HepG2 (cell line): ENCODE data around the gene AP1G1. TPM values are rescaled to one million over a fixed set of nuclear protein-coding genes. Genes with fewer than 3 reads are reported as not detected.
A peak's percentile ranks its signal among the peaks of the same experiment; 100 is the strongest.

Experiments used
- ATAC-seq: fragments of 200-7000 bp; cut with Tn5 transposase; 3 replicates; pipeline ENCODE4 v1.9.1; 2020; ENCODE audit warnings: mild to moderate bottlenecking, moderate library complexity
- BruUV-seq: library from RNA; stranded (reverse); fragments of 400-500 nt; replicated peaks from 2 replicates; lab custom pipeline; 2021; lab: Mats Ljungman, UMichigan
- CTCF ChIA-PET: fragments of 300-600 bp; formaldehyde crosslinking; extraction: SDS; loops from one replicate; lab custom pipeline; 2021; ENCODE audit warnings: low total read pairs, inconsistent platforms, low intra/inter-chr PET ratio; lab: Yijun Ruan, JAX
- POLR2A ChIA-PET: fragments of 350-600 bp; sonication (Branson Sonifier 250); formaldehyde crosslinking; loops from one replicate; lab custom pipeline; 2020; ENCODE audit warnings: antibody characterized with exemption, inconsistent platforms; lab: Yijun Ruan, JAX
- DNase-seq: peaks from one replicate; pipeline ENCODE4 v3.0.0-alpha.2; 2015; ENCODE audit warnings: low spot score
- FAIRE-seq: peaks from 3 replicates; lab custom pipeline; 2011; peaks lifted over from hg19 to GRCh38; lab: Jason Lieb, UNC
- H2AFZ ChIP-seq: one replicate; pipeline ENCODE4 v1.6.1; 2011; ENCODE audit warnings: low read length, inconsistent platforms
- H3K27ac ChIP-seq: fragments of 300-600 bp; 3 replicates; pipeline ENCODE4 v1.8.0; 2011; ENCODE audit warnings: mixed run types, mild to moderate bottlenecking, mixed read lengths, low read length, inconsistent platforms; ENCODE audit not compliant: insufficient read depth; ENCODE audit errors: extremely low read length
- H3K27me3 ChIP-seq, 2 experiments: fragments of 200-600 bp in 1 of 2; 2 replicates in 1 of 2; 3 replicates in 1 of 2; pipeline versions ENCODE4 v1.6.0 to v1.8.0; 2011; ENCODE audit warnings: low read length in 2 of 2, mild to moderate bottlenecking in 2 of 2, moderate library complexity in 2 of 2, inconsistent platforms in 1 of 2; ENCODE audit not compliant: insufficient read depth in 2 of 2, control insufficient read depth in 1 of 2
- H3K36me3 ChIP-seq, 2 experiments: fragments of 200-600 bp in 1 of 2; replicated peaks in 1 of 2; 2 replicates in 1 of 2; 3 replicates in 1 of 2; pipeline versions ENCODE4 v1.5.1 to v1.8.0; 2011; ENCODE audit warnings: low read length in 2 of 2, inconsistent platforms in 1 of 2; ENCODE audit not compliant: insufficient read depth in 2 of 2, control insufficient read depth in 1 of 2
- H3K4me1 ChIP-seq: 2 replicates; pipeline ENCODE4 v1.5.1; 2012; ENCODE audit warnings: low read length, inconsistent platforms; ENCODE audit not compliant: insufficient read depth
- H3K4me2 ChIP-seq: 2 replicates; pipeline ENCODE4 v1.6.0; 2011; ENCODE audit warnings: low read depth, low read length, inconsistent platforms
- H3K4me3 ChIP-seq, 3 experiments: fragments of 200-600 bp in 1 of 3; sonication (generic), shearing (Covaris generic) in 1 of 3; replicated peaks in 1 of 3; 2 replicates each; pipeline ENCODE4 v1.5.1; 2011 to 2016; ENCODE audit warnings: low read length in 3 of 3, inconsistent platforms in 2 of 3, low read depth in 2 of 3, mild to moderate bottlenecking in 2 of 3, control low read depth in 1 of 3, mixed read lengths in 1 of 3; ENCODE audit not compliant: insufficient read depth in 1 of 3
- H3K79me2 ChIP-seq: one replicate; pipeline ENCODE4 v1.6.1; 2011; ENCODE audit warnings: low read length, inconsistent platforms; ENCODE audit not compliant: insufficient read depth
- H3K9ac ChIP-seq: 2 replicates; pipeline ENCODE4 v1.6.0; 2011; ENCODE audit warnings: mild to moderate bottlenecking, low read depth, low read length, inconsistent platforms; ENCODE audit not compliant: insufficient read depth
- H3K9me3 ChIP-seq: 2 replicates; pipeline ENCODE4 v1.5.1; 2012; ENCODE audit warnings: mild to moderate bottlenecking, low read length
- H4K20me1 ChIP-seq: 2 replicates; pipeline ENCODE4 v1.6.0; 2011; ENCODE audit warnings: inconsistent platforms, mild to moderate bottlenecking, low read length, moderate library complexity; ENCODE audit not compliant: insufficient read depth
- AKAP8 ChIP-seq: sonication (generic); formaldehyde crosslinking; IDR thresholded peaks from 2 replicates; pipeline ENCODE4 v1.5.1; 2020; ENCODE audit warnings: mild to moderate bottlenecking, missing genetic modification reagents
- CHD4 ChIP-seq: fragments of 200-600 bp; sonication (generic); IDR thresholded peaks from 2 replicates; pipeline ENCODE4 v1.7.0; 2017; ENCODE audit warnings: mild to moderate bottlenecking, low read length, borderline replicate concordance
- ESRRA ChIP-seq: sonication (generic); formaldehyde crosslinking; IDR thresholded peaks from 2 replicates; pipeline ENCODE4 v1.5.1; 2020; ENCODE audit warnings: mild to moderate bottlenecking, low read depth, missing genetic modification reagents
- FOXA1 ChIP-seq, 2 experiments: fragments of 450-650 bp in 1 of 2; sonication (generic) in 1 of 2; formaldehyde crosslinking in 1 of 2; IDR thresholded peaks; 2 replicates each; pipeline versions ENCODE4 v1.4.0 to v1.6.1; 2016 to 2020; ENCODE audit warnings: missing genetic modification reagents in 1 of 2
- KAT2B ChIP-seq: fragments of 150-350 bp; IDR thresholded peaks from 2 replicates; pipeline ENCODE4 v1.6.1; 2014; ENCODE audit warnings: low read depth, low read length, borderline replicate concordance
- MEIS2 ChIP-seq: sonication (generic); formaldehyde crosslinking; IDR thresholded peaks from 2 replicates; pipeline ENCODE4 v1.9.0; 2021; ENCODE audit warnings: mild to moderate bottlenecking, missing genetic modification reagents
- MYC ChIP-seq: sonication (generic); formaldehyde crosslinking; IDR thresholded peaks from 2 replicates; pipeline ENCODE4 v1.9.0; 2021; ENCODE audit warnings: missing genetic modification reagents, borderline replicate concordance
- TMF1 ChIP-seq: sonication (generic); formaldehyde crosslinking; IDR thresholded peaks from 2 replicates; pipeline ENCODE4 v1.8.1; 2022; ENCODE audit warnings: low read depth, missing genetic modification reagents
- ZBTB7B ChIP-seq: sonication (generic); formaldehyde crosslinking; IDR thresholded peaks from 2 replicates; pipeline ENCODE4 v1.4.0; 2020; ENCODE audit warnings: missing genetic modification reagents
- ZC3H13 ChIP-seq: sonication (generic); formaldehyde crosslinking; IDR thresholded peaks from 2 replicates; pipeline ENCODE4 v1.8.1; 2023; ENCODE audit warnings: mild to moderate bottlenecking, missing genetic modification reagents, moderate library complexity
- ZFY ChIP-seq: sonication (generic); formaldehyde crosslinking; IDR thresholded peaks from 2 replicates; pipeline ENCODE4 v1.4.0; 2020; ENCODE audit warnings: missing genetic modification reagents
- ZNF205 ChIP-seq: IDR thresholded peaks from 2 replicates; pipeline ENCODE4 v1.6.1; 2018; ENCODE audit warnings: missing biosample characterization, missing genetic modification reagents
- ZNF230 ChIP-seq: sonication (generic); formaldehyde crosslinking; IDR thresholded peaks from 2 replicates; pipeline ENCODE4 v1.4.0; 2020; ENCODE audit warnings: mild to moderate bottlenecking, missing genetic modification reagents
- ZNF501 ChIP-seq: sonication (generic); formaldehyde crosslinking; IDR thresholded peaks from 2 replicates; pipeline ENCODE4 v1.5.1; 2020; ENCODE audit warnings: mild to moderate bottlenecking, moderate library complexity, missing genetic modification reagents
- ZNF552 ChIP-seq: sonication (generic); formaldehyde crosslinking; IDR thresholded peaks from 2 replicates; pipeline ENCODE4 v1.9.0; 2022; ENCODE audit warnings: missing genetic modification reagents, mild to moderate bottlenecking, borderline replicate concordance
- ZNF816 ChIP-seq: sonication (generic); formaldehyde crosslinking; IDR thresholded peaks from 2 replicates; pipeline ENCODE4 v1.8.0; 2022; ENCODE audit warnings: missing genetic modification reagents, mild to moderate bottlenecking, borderline replicate concordance
- WGBS: methylation state at CpG from one replicate; pipeline ENCODE4 v1.1.6; 2017; ENCODE audit warnings: low lambda C conversion rate; 5-methylcytosine and 5-hydroxymethylcytosine counted together
- in situ Hi-C: cut with HindIII; loops from 2 replicates; pipeline ENCODE4 v1.10.0; 2017; ENCODE audit warnings: low pct_unique_long_range_greater_than_20kb; ENCODE audit not compliant: extremely low pct_ligation_motif_present
- intact Hi-C: fragments of 100-400 bp; cut with micrococcal nuclease; formaldehyde crosslinking; loops from one replicate; pipeline ENCODE4 v1.10.0; 2022; ENCODE audit not compliant: unreplicated experiment
- polyA plus RNA-seq, 8 experiments: library from polyadenylated mRNA; depleted of rRNA in 3 of 8; stranded (reverse) in 7 of 8; unstranded in 1 of 8; fragments of >200 nt; fragmentation: Illumina TruSeq in 4 of 8; extraction: Trizol in 4 of 8; gene quantifications; 2 replicates each; pipeline versions ENCODE4 v1.2.1 to v1.2.3, GENCODE V29; 2011 to 2016; ENCODE audit warnings: low read depth in 4 of 8, missing spikeins in 1 of 8, mixed read lengths in 1 of 8; ENCODE audit not compliant: insufficient read depth in 1 of 8
- total RNA-seq, 5 experiments: library from RNA; depleted of rRNA; stranded (reverse); fragments of >200 nt; fragmentation: Illumina TruSeq; extraction: Trizol; gene quantifications; 2 replicates each; pipeline ENCODE4 v1.2.3, GENCODE V29; 2016; ENCODE audit warnings: low read depth in 1 of 5
- TF ChIP-seq, protein P1 (sequence below): IDR thresholded peaks from 2 replicates; pipeline ENCODE4 v1.6.1; 2016
- TF ChIP-seq, protein P2 (sequence below): sonication (generic); formaldehyde crosslinking; IDR thresholded peaks from 2 replicates; pipeline ENCODE4 v1.5.0; 2020; ENCODE audit warnings: mild to moderate bottlenecking, missing genetic modification reagents

AP1G1 gene
- total and polyA plus RNA-seq, 2 of the 13 experiments (the other 11 are each of a cell fraction or from before 2014, with no cell fraction given): 62.2 to 66.2 TPM

DNA sequence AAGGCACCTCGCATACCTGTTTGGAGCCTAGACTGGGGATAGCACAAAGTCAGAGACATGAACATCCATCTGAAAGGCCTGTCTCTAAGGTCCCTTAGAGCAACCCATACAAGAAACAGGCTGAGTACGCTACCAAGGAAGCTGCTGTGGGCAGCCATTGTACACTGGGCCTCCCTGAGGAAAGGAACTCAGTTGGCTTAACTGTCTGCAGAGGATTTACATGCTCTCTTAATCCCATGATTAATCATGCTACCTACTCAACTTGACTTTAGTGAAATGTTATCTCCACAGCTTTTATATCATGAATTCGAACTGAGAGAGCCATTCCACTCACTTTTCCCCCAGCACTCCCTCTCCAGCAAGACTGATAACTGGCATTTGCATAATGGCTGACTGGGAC, 110.1 kb downstream of the AP1G1 start:
- CTCF ChIA-PET: no interaction called here
- H3K4me2 ChIP-seq: no peak overlapping the region
- POLR2A ChIA-PET: no interaction called here
- TF ChIP-seq ZNF230 (CRISPR knock-in tag): no peak
- TF ChIP-seq, all 625 proteins: peak for 0
- Histone ChIP-seq H3K9me3 (no peaks in the 10 kb centered on the region), H3K36me3 (peaks cover 10 to 20% of the 10 kb centered on the region in 2 experiments; a peak in 4 of 5 replicates), H3K27me3 (no peaks in the 10 kb centered on the region), H3K27ac (no peak overlapping the region), H3K4me3 (no peak overlapping the region), H2AFZ (no peak overlapping the region), H3K9ac (no peak overlapping the region), H4K20me1 (no peaks in the 10 kb centered on the region), H3K4me1 (no peaks in the 10 kb centered on the region), H3K79me2 (no peaks in the 10 kb centered on the region)
- WGBS: 97% methylated on average over 3 of the region's 3 CpGs
- intact Hi-C loops: no loop called here
- in situ Hi-C loops: no loop called here
- no peak for FAIRE-seq
- ATAC-seq: no peak; the same call in 2 of the 3 replicates
- DNase-seq: no peak
- BruUV-seq: TSS peak; percentile 28

DNA sequence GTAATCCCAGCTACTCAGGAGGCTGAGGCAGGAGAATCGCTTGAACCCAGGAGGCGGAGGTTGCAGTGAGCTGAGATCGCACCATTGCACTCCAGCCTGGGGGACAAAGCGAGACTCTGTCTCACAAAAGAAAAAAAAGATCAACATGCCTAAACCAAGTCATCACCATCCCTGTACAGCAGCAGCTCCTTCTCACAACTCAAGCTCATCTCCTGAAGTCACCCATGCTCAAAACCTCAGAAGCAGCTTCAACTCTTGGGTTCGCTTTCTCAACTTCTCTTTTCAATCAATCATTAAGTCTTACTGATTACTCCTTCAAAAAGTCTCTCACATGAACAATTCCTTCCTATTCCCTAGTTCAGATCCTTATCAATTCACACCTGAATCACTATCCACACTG, 115.5 kb downstream of the AP1G1 start:
- Histone ChIP-seq H4K20me1 (no peaks in the 10 kb centered on the region), H3K4me2 (no peak overlapping the region), H2AFZ (no peak overlapping the region), H3K9me3 (no peaks in the 10 kb centered on the region), H3K27ac (no peak overlapping the region), H3K4me3 (no peak overlapping the region), H3K79me2 (no peaks in the 10 kb centered on the region), H3K4me1 (no peaks in the 10 kb centered on the region), H3K36me3 (peaks cover 8 to 36% of the 10 kb centered on the region in 2 experiments), H3K9ac (no peak overlapping the region), H3K27me3 (no peaks in the 10 kb centered on the region)
- TF ChIP-seq ZNF205 (CRISPR knock-in tag) (no peak), KAT2B (no peak), ZNF816 (CRISPR knock-in tag) (no peak), MYC (no peak), AKAP8 (CRISPR knock-in tag) (no peak), ESRRA (CRISPR knock-in tag) (no peak), ZBTB7B (CRISPR knock-in tag) (no peak), MEIS2 (CRISPR knock-in tag) (no peak), CHD4 (no peak), ZNF501 (CRISPR knock-in tag) (no peak), TMF1 (CRISPR knock-in tag) (no peak), ZNF552 (CRISPR knock-in tag) (no peak), FOXA1 (IDR thresholded peaks at IDR 0.05) (no peak), FOXA1 (CRISPR knock-in tag; IDR thresholded peaks at IDR 0.05) (no peak), ZFY (no peak), ZC3H13 (no peak)
- TF ChIP-seq, protein P1, sequence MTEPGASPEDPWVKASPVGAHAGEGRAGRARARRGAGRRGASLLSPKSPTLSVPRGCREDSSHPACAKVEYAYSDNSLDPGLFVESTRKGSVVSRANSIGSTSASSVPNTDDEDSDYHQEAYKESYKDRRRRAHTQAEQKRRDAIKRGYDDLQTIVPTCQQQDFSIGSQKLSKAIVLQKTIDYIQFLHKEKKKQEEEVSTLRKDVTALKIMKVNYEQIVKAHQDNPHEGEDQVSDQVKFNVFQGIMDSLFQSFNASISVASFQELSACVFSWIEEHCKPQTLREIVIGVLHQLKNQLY: no peak
- TF ChIP-seq, protein P2, sequence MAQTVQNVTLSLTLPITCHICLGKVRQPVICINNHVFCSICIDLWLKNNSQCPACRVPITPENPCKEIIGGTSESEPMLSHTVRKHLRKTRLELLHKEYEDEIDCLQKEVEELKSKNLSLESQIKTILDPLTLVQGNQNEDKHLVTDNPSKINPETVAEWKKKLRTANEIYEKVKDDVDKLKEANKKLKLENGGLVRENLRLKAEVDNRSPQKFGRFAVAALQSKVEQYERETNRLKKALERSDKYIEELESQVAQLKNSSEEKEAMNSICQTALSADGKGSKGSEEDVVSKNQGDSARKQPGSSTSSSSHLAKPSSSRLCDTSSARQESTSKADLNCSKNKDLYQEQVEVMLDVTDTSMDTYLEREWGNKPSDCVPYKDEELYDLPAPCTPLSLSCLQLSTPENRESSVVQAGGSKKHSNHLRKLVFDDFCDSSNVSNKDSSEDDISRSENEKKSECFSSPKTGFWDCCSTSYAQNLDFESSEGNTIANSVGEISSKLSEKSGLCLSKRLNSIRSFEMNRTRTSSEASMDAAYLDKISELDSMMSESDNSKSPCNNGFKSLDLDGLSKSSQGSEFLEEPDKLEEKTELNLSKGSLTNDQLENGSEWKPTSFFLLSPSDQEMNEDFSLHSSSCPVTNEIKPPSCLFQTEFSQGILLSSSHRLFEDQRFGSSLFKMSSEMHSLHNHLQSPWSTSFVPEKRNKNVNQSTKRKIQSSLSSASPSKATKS: no peak
- no TSS peak for BruUV-seq
- ChIA-PET POLR2A (no interaction called here), CTCF (no interaction called here)
- intact Hi-C loops: no loop called here
- no peak for ATAC-seq
- in situ Hi-C loops: no loop called here
- WGBS: 95% methylated on average over 5 of the region's 5 CpGs
- DNase-seq: no peak
- no peak for FAIRE-seq
